OCI-LY7 (cell line): Measurements from ENCODE around the gene PRKD1. TPM values are rescaled to one million over a fixed set of nuclear protein-coding genes. Genes with fewer than 3 reads are reported as not detected.
"Not testable (repeated sequence)": the region's sequence is repeated elsewhere in the genome, so short reads cannot be mapped to it uniquely, and the experiment has no call there.

Source experiments
- BruUV-seq: library from RNA; stranded (reverse); fragments of 400-500 nt; replicated peaks from 2 replicates; lab custom pipeline; 2021; lab: Mats Ljungman, UMichigan
- CTCF ChIA-PET: fragments of 300-600 bp; sonication (Branson Sonifier 250); formaldehyde crosslinking; loops from one replicate; lab custom pipeline; 2022; ENCODE audit warnings: antibody characterized with exemption; ENCODE audit not compliant: unreplicated experiment; lab: Charles Lee
- POLR2A ChIA-PET: fragments of 300-600 bp; sonication (Branson Sonifier 250); formaldehyde crosslinking; loops from one replicate; lab custom pipeline; 2022; ENCODE audit warnings: antibody characterized with exemption; lab: Charles Lee
- DNase-seq: peaks from one replicate; pipeline ENCODE4 v3.0.0-alpha.2; 2015; ENCODE audit warnings: low spot score
- H2AFZ ChIP-seq: fragments of 200-600 bp; sonication (generic), shearing (Covaris generic); 2 replicates; pipeline ENCODE4 v1.6.1; 2014; ENCODE audit warnings: mild to moderate bottlenecking, antibody characterized with exemption, low read length, moderate library complexity
- H3K27ac ChIP-seq: fragments of 200-600 bp; sonication (generic); 2 replicates; pipeline ENCODE4 v1.5.1; 2014; ENCODE audit warnings: mixed run types, low read depth, mild to moderate bottlenecking, moderate library complexity, low read length, inconsistent platforms; ENCODE audit not compliant: poor library complexity, severe bottlenecking
- H3K36me3 ChIP-seq: fragments of 200-600 bp; sonication (generic); 2 replicates; pipeline ENCODE4 v1.6.1; 2014; ENCODE audit warnings: mild to moderate bottlenecking, antibody characterized with exemption, low read length, moderate library complexity, mixed read lengths; ENCODE audit not compliant: insufficient read depth
- H3K4me1 ChIP-seq: fragments of 200-600 bp; sonication (generic); 2 replicates; pipeline ENCODE4 v1.5.1; 2014; ENCODE audit warnings: mild to moderate bottlenecking, low read length; ENCODE audit not compliant: insufficient read depth, poor library complexity, severe bottlenecking
- H3K4me2 ChIP-seq: fragments of 200-600 bp; sonication (generic); 2 replicates; pipeline ENCODE4 v1.6.1; 2014; ENCODE audit warnings: mild to moderate bottlenecking, low read length
- H3K4me3 ChIP-seq: fragments of 200-600 bp; sonication (generic); 2 replicates; pipeline ENCODE4 v1.5.1; 2014; ENCODE audit warnings: mild to moderate bottlenecking, low read depth, low read length; ENCODE audit not compliant: poor library complexity, severe bottlenecking
- H3K79me2 ChIP-seq: fragments of 200-600 bp; sonication (generic); 2 replicates; pipeline ENCODE4 v1.6.1; 2016; ENCODE audit warnings: low read depth, mild to moderate bottlenecking, low read length, moderate library complexity, mixed read lengths; ENCODE audit not compliant: insufficient read depth
- H3K9me2 ChIP-seq: fragments of 200-600 bp; sonication (generic); 2 replicates; pipeline ENCODE4 v1.6.1; 2016; ENCODE audit warnings: mild to moderate bottlenecking, low read length, mixed read lengths; ENCODE audit not compliant: insufficient read depth
- H3K9me3 ChIP-seq: fragments of 200-600 bp; sonication (generic); 2 replicates; pipeline ENCODE4 v1.6.1; 2014; ENCODE audit warnings: mild to moderate bottlenecking, mixed run types, low read length, mixed read lengths
- H4K20me1 ChIP-seq: fragments of 200-600 bp; sonication (generic); 2 replicates; pipeline ENCODE4 v1.6.1; 2014; ENCODE audit warnings: mild to moderate bottlenecking, antibody characterized with exemption, low read length, moderate library complexity, mixed read lengths; ENCODE audit not compliant: insufficient read depth
- CTCF ChIP-seq: fragments of 200-600 bp; sonication (generic); conservative IDR thresholded peaks from 2 replicates; pipeline ENCODE4 v1.5.1; 2014; ENCODE audit warnings: mild to moderate bottlenecking, antibody characterized with exemption, low read length, moderate library complexity, mixed read lengths
- EZH2phosphoT487 ChIP-seq: fragments of 200-600 bp; sonication (generic); IDR thresholded peaks from 2 replicates; pipeline ENCODE4 v1.6.1; 2018; ENCODE audit warnings: low read depth, borderline replicate concordance, mild to moderate bottlenecking, mixed run types, antibody characterized with exemption, low read length, moderate library complexity, mixed read lengths
- intact Hi-C: fragments of 100-400 bp; cut with micrococcal nuclease; formaldehyde crosslinking; loops from one replicate; pipeline ENCODE4 v1.10.0; 2022; ENCODE audit not compliant: unreplicated experiment
- total RNA-seq, 2 experiments: library from RNA; depleted of rRNA in 1 of 2; stranded (reverse); fragments of >200 nt in 1 of 2; shearing (Covaris generic) in 1 of 2; gene quantifications; 2 replicates each; pipeline ENCODE4 v1.2.3, GENCODE V29; 2014 to 2022

PRKD1 gene
- total RNA-seq, 2 experiments from 2014 or later = not detected

GRCh38 chr14:29783556-29783955 is 144.1 kb downstream of the PRKD1 start:
- H3K79me2 ChIP-seq = no peaks in the 10 kb centered on the region
- no peak for TF ChIP-seq CTCF
- no peak for TF ChIP-seq EZH2phosphoT487
- H3K4me3 ChIP-seq = no peak overlapping the region
- H3K4me1 ChIP-seq = no peaks in the 10 kb centered on the region
- no peak for DNase-seq
- no peak overlapping the region for H3K4me2 ChIP-seq
- ChIA-PET CTCF (no interaction called here), POLR2A (interaction anchor here (0.5 kb wide), 1 partner anchor 144 kb away, joined by 3 read pairs; no protein-coding TSS in a partner anchor)
- intact Hi-C loops = no loop called here
- no peaks in the 10 kb centered on the region for H4K20me1 ChIP-seq
- no peak overlapping the region for H3K27ac ChIP-seq
- no peak overlapping the region for H2AFZ ChIP-seq
- H3K36me3 ChIP-seq = no peaks in the 10 kb centered on the region
- H3K9me2 ChIP-seq = no peaks in the 10 kb centered on the region
- H3K9me3 ChIP-seq = no peaks in the 10 kb centered on the region
- no TSS peak for BruUV-seq

GRCh38 chr14:29782041-29782440 is 145.6 kb downstream of the PRKD1 start:
- H3K9me2 ChIP-seq = no peaks in the 10 kb centered on the region
- no peak overlapping the region for H3K27ac ChIP-seq
- DNase-seq = no peak
- BruUV-seq = no TSS peak
- H3K36me3 ChIP-seq = no peaks in the 10 kb centered on the region
- TF ChIP-seq EZH2phosphoT487 (no peak), CTCF (no peak)
- H3K9me3 ChIP-seq = no peaks in the 10 kb centered on the region
- intact Hi-C loops = no loop called here
- no peak overlapping the region for H3K4me2 ChIP-seq
- H3K4me3 ChIP-seq = no peak overlapping the region
- POLR2A ChIA-PET = no interaction called here
- H4K20me1 ChIP-seq = no peaks in the 10 kb centered on the region
- no peak overlapping the region for H2AFZ ChIP-seq
- no peaks in the 10 kb centered on the region for H3K4me1 ChIP-seq
- H3K79me2 ChIP-seq = no peaks in the 10 kb centered on the region
- CTCF ChIA-PET = no interaction called here

- H3K4me2 ChIP-seq, H3K79me2 ChIP-seq, CTCF ChIA-PET, H4K20me1 ChIP-seq, H3K27ac ChIP-seq, intact Hi-C loops, POLR2A ChIA-PET, H3K9me3 ChIP-seq, H3K9me2 ChIP-seq, H3K36me3 ChIP-seq, H2AFZ ChIP-seq, H3K4me3 ChIP-seq, DNase-seq, BruUV-seq, H3K4me1 ChIP-seq: not testable (repeated sequence)
Measured at GRCh38 chr14:29777142-29777541, 150.5 kb downstream of the PRKD1 start.
